Measurements from ENCODE around the gene CTSZ. TPM values are rescaled to one million over a fixed set of nuclear protein-coding genes. Genes with fewer than 3 reads are reported as not detected.

The CTSZ gene
- total and polyA plus RNA-seq, 2 of the 4 experiments (the other 2 are of a cell fraction): 46.1 to 88.5 TPM

DNA sequence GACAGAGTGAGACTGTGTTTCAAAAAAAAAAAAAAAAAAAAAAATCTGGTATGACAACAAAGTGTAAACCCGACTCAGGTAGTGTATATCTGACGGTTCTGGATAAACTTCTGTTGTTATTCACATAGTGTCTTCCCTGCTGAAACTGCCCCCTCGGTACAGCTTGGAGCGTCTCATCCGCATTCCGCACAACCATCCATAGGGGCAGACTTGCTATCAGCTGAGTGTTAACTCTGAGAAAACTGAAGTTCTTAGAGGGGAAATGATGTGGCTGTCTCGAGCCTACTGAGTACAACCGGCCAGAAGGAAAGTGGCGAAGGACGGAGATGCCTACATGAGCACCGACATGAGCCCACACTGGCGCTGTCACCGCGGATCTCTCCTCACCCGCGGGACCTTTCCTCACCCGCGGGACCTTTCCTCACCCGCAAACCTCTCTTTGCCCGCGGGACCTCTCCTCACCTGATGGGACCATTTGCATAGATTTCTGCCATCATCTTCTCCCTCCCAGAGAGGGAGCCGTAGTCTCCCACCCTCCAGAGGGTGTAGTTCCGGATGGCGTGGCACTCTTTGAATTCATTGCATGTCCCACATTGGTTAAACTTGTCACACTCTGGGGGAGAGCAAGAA lies 9.8 kb downstream of the CTSZ start:
- Histone ChIP-seq H3K14ac (replicated peaks; ENCODE audit: low read depth, low read length) (no peak overlapping the region), H2AK5ac (ENCODE audit: low read depth, low read length) (no peak overlapping the region), H3K23ac (ENCODE audit: low read depth, low read length) (no peak overlapping the region), H3K56ac (ENCODE audit: extremely low read depth, insufficient read depth, low read length) (no peak overlapping the region), H2BK20ac (ENCODE audit: low read depth, low read length) (no peak overlapping the region), H2BK120ac (ENCODE audit: low read depth, low read length) (no peak overlapping the region), H4K5ac (ENCODE audit: low read depth, low read length) (no peak overlapping the region), H3K4ac (ENCODE audit: low read depth, low read length) (no peak overlapping the region), H3K4me2 (ENCODE audit: low read depth, low read length) (no peak overlapping the region), H3K4me1 (ENCODE audit: control insufficient read depth, insufficient read depth, low read length) (0 out of 2 replicates have a peak, but pooled peaks cover 3% of the 10 kb centered on the region), H3K27me3 (ENCODE audit: control insufficient read depth, insufficient read depth, low read length) (no peaks in the 10 kb centered on the region), H2AK9ac (replicated peaks; ENCODE audit: low read depth, low read length, poor library complexity) (no peak overlapping the region), H3K9me1 (ENCODE audit: insufficient read depth, low read length) (peaks cover 17% of the 10 kb centered on the region), H3K79me1 (ENCODE audit: low read depth in 1 of 2, low read length in 2 of 2) (peaks cover 8 to 32% of the 10 kb centered on the region in 2 experiments; a peak in 2 of 4 replicates), H2BK5ac (ENCODE audit: low read depth, low read length, poor library complexity, severe bottlenecking) (no peak overlapping the region), H3K9ac (ENCODE audit: low read depth, low read length) (no peak overlapping the region), H4K20me1 (ENCODE audit: insufficient read depth, low read length) (peaks cover 11% of the 10 kb centered on the region), H2AFZ (replicated peaks; ENCODE audit: low read length, poor library complexity) (no peak overlapping the region), H4K91ac (ENCODE audit: insufficient read depth, low read depth, low read length) (no peak overlapping the region), H2BK15ac (ENCODE audit: low read depth, low read length) (no peak overlapping the region), H4K8ac (ENCODE audit: low read depth in 2 of 2, low read length in 2 of 2) (no peak overlapping the region), H3K36me3 (ENCODE audit: control insufficient read depth, insufficient read depth, low read length) (peaks cover 55% of the 10 kb centered on the region), H3K4me3 (ENCODE audit: insufficient read depth, low read depth, low read length) (no peak overlapping the region), H3K18ac (ENCODE audit: low read depth, low read length) (no peak overlapping the region), H3K27ac (ENCODE audit: insufficient read depth, low read length) (no peak overlapping the region), H3K9me3 (ENCODE audit: control insufficient read depth, insufficient read depth, low read length) (no peaks in the 10 kb centered on the region)
- in situ Hi-C loops (cut with MboI; ENCODE audit: low sequenced_read_pairs) (no loop called here), dilution Hi-C loops (cut with HindIII; ENCODE audit: low sequenced_read_pairs, unreplicated experiment) (no loop called here), intact Hi-C loops (cut with micrococcal nuclease) (no loop called here)
- POLR2A ChIA-PET (ENCODE audit: unreplicated experiment): no interaction called here
- no peak for TF ChIP-seq NFE2L2 (IDR thresholded peaks at IDR 0.05; ENCODE audit: low read depth, low read length)
- no peak for TF ChIP-seq CTCF (conservative IDR thresholded peaks at IDR 0.05; ENCODE audit: low read depth, low read length)
- no peak for TF ChIP-seq CEBPB (IDR thresholded peaks at IDR 0.05; ENCODE audit: low read depth, low read length)
- TF ChIP-seq BHLHE40 (IDR thresholded peaks at IDR 0.05; ENCODE audit: low read depth, low read length): no peak
- no peak for TF ChIP-seq USF2 (IDR thresholded peaks at IDR 0.05; ENCODE audit: low read depth, low read length)
- TF ChIP-seq POLR2A (IDR thresholded peaks at IDR 0.05; ENCODE audit: low read depth, low read length): no peak
- TF ChIP-seq RAD21 (IDR thresholded peaks at IDR 0.05; ENCODE audit: low read length): no peak
- no peak for TF ChIP-seq MAZ (IDR thresholded peaks at IDR 0.05; ENCODE audit: borderline replicate concordance, low read depth, low read length)
- TF ChIP-seq, protein P1, sequence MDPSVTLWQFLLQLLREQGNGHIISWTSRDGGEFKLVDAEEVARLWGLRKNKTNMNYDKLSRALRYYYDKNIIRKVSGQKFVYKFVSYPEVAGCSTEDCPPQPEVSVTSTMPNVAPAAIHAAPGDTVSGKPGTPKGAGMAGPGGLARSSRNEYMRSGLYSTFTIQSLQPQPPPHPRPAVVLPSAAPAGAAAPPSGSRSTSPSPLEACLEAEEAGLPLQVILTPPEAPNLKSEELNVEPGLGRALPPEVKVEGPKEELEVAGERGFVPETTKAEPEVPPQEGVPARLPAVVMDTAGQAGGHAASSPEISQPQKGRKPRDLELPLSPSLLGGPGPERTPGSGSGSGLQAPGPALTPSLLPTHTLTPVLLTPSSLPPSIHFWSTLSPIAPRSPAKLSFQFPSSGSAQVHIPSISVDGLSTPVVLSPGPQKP (IDR thresholded peaks at IDR 0.05; ENCODE audit: borderline replicate concordance, low read depth, low read length): no peak
- TF ChIP-seq CHD1 (IDR thresholded peaks at IDR 0.05; ENCODE audit: low read depth, low read length): no peak
- no peak for TF ChIP-seq RFX5 (IDR thresholded peaks at IDR 0.05; ENCODE audit: low read depth, low read length)
- TF ChIP-seq MAFK (IDR thresholded peaks at IDR 0.05; ENCODE audit: low read depth, low read length): no peak
- no peak for ATAC-seq (ENCODE audit: low read depth)
- CTCF ChIA-PET: no interaction called here
- WGBS, 2 experiments (ENCODE audit: extremely low coverage in 2 of 2, insufficient read length in 1 of 2): 98% methylated on average over 7 of the region's 24 CpGs; no CpG with 5 or more reads in 1 of the 2 experiments
- no TSS peak for BruUV-seq (replicated peaks)
- no peak for DNase-seq

Data from IMR-90 (cell line).